Upper lobe of left lung (tissue), 6 donors: ENCODE results near the gene CCL7. TPM values are rescaled to one million over a fixed set of nuclear protein-coding genes. Genes with fewer than 3 reads are reported as not detected.

Experiments used
- ATAC-seq, 2 donors: fragments of 200-7000 bp; cut with Tn5 transposase; one replicate each; pipeline ENCODE4 v1.9.1; 2022; ENCODE audit warnings: mild to moderate bottlenecking in 2 of 2, moderate library complexity in 2 of 2; ENCODE audit not compliant: low FRiP score in 2 of 2
- DNase-seq, 2 donors: peaks; one replicate each; pipeline ENCODE4 v3.0.0-alpha.2; 2019 to 2020
- H3K27ac ChIP-seq, 4 donors: fragments of 200-600 bp; sonication (generic); one replicate each; pipeline ENCODE4 v1.5.1; 2016 to 2019
- H3K27me3 ChIP-seq, 4 donors: fragments of 200-600 bp; sonication (generic); one replicate each; pipeline ENCODE4 v1.5.1; 2017 to 2019
- H3K36me3 ChIP-seq, 4 donors: fragments of 200-600 bp; sonication (generic); one replicate each; pipeline ENCODE4 v1.5.1; 2016 to 2019
- H3K4me1 ChIP-seq, 4 donors: fragments of 200-600 bp; sonication (generic); one replicate each; pipeline ENCODE4 v1.5.1; 2018 to 2019
- H3K4me3 ChIP-seq, 4 donors: fragments of 200-600 bp; sonication (generic); one replicate each; pipeline ENCODE4 v1.5.1; 2017 to 2019; ENCODE audit warnings: mild to moderate bottlenecking in 2 of 4, moderate library complexity in 1 of 4
- H3K9me3 ChIP-seq, 4 donors: fragments of 200-600 bp; sonication (generic); one replicate each; pipeline ENCODE4 v1.5.1; 2018 to 2019
- EP300 ChIP-seq, 4 donors: sonication (generic); formaldehyde crosslinking; IDR thresholded peaks; one replicate each; pipeline ENCODE4 v1.5.1; 2017; ENCODE audit warnings: antibody characterized with exemption in 4 of 4, control low read depth in 2 of 4
- POLR2A ChIP-seq, 4 donors: fragments of 450-650 bp; IDR thresholded peaks; one replicate each; pipeline ENCODE4 v1.5.1; 2016 to 2017; ENCODE audit warnings: antibody characterized with exemption in 4 of 4, mild to moderate bottlenecking in 2 of 4
- POLR2AphosphoS5 ChIP-seq, 2 donors: sonication (generic); formaldehyde crosslinking; IDR thresholded peaks; one replicate each; pipeline ENCODE4 v1.5.1; 2017; ENCODE audit warnings: antibody characterized with exemption in 2 of 2
- WGBS, 2 donors: methylation state at CpG; one replicate each; pipeline ENCODE4 v1.1.5; 2017 to 2018; 5-methylcytosine and 5-hydroxymethylcytosine counted together
- total RNA-seq, 6 donors: library from RNA; depleted of rRNA in 4 of 6; stranded (reverse); fragments of >200 nt in 4 of 6; gene quantifications; one replicate each; pipeline versions ENCODE4 v1.1.0 to v1.2.1, GENCODE V29; 2016 to 2021
- TF ChIP-seq, protein P1 (sequence below), 6 experiments: fragments of 450-650 bp in 4 of 6; fragments of 200-600 bp in 2 of 6; sonication (generic) in 2 of 6; IDR thresholded peaks; one replicate each; pipeline ENCODE4 v1.5.1; 2016 to 2019; ENCODE audit warnings: antibody characterized with exemption in 6 of 6
- donor health status: DM: no; HTN: no; CAD: no; lungs with moderate emphysema.
- donor health status: DM: no; HTN: yes; CAD: no; lungs with severe emphysema.

CCL7 gene
- total RNA-seq, 6 donors from 2014 or later = 0.34 TPM; not detected in 5

DNA sequence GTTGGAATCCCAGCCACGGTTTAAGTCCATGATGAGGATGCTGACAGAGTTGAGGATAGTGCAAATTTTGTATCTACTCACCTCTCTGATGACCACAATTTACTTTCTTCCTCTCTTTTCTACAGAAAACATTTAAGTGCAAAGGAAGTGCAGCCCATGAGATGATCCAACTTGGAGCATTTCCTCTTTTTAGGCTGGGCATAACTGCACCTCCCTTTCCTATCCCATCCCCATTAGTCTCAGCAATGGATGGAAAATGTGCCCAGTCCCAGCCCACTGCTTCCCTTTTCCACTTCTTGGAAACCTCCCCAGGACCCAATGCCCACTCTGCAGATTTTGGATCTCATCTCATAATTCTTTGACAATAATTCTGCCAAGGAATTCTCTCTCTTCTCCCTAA lies 32.6 kb downstream of the CCL7 start:
- ATAC-seq (no peak), DNase-seq (no peak)
- Histone ChIP-seq H3K4me3 (no peak overlapping the region), H3K27ac (no peak overlapping the region), H3K36me3 (no peaks in the 10 kb centered on the region), H3K27me3 (no peaks in the 10 kb centered on the region), H3K9me3 (no peaks in the 10 kb centered on the region), H3K4me1 (peaks cover 3 to 8% (median 7%) of the 10 kb centered on the region in 4 donors)
- TF ChIP-seq, protein P1, sequence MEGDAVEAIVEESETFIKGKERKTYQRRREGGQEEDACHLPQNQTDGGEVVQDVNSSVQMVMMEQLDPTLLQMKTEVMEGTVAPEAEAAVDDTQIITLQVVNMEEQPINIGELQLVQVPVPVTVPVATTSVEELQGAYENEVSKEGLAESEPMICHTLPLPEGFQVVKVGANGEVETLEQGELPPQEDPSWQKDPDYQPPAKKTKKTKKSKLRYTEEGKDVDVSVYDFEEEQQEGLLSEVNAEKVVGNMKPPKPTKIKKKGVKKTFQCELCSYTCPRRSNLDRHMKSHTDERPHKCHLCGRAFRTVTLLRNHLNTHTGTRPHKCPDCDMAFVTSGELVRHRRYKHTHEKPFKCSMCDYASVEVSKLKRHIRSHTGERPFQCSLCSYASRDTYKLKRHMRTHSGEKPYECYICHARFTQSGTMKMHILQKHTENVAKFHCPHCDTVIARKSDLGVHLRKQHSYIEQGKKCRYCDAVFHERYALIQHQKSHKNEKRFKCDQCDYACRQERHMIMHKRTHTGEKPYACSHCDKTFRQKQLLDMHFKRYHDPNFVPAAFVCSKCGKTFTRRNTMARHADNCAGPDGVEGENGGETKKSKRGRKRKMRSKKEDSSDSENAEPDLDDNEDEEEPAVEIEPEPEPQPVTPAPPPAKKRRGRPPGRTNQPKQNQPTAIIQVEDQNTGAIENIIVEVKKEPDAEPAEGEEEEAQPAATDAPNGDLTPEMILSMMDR (IDR thresholded peaks at IDR 0.05) = no peak
- TF ChIP-seq POLR2AphosphoS5 (IDR thresholded peaks at IDR 0.05) (no peak), POLR2A (IDR thresholded peaks at IDR 0.05) (no peak), EP300 (IDR thresholded peaks at IDR 0.05) (no peak)
- 76 to 79% methylated on average over 1 of the region's 1 CpG for WGBS, 2 donors

DNA sequence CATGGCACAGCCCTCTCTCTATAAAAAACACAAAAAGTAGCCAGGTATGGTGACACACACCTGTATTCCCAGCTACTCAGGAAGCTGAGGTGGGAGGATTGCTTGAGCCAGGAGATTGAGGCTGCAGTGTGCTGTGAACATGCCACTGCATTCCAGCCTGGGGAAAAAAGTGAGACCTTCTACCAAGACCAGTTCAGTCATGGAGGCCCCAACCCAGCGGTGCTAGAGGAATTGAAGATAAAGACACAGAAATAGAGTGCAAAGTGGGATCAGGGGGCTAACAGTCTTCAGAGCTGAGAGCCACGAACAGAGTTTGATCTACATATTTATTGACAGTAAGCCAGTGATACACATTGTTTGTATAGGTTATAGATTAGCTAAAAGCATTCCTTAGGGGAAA lies 33.6 kb downstream of the CCL7 start:
- H3K9me3 ChIP-seq = no peaks in the 10 kb centered on the region
- no peak for ATAC-seq
- H3K27me3 ChIP-seq = no peaks in the 10 kb centered on the region
- H3K4me1 ChIP-seq = peaks cover 3 to 11% (median 8%) of the 10 kb centered on the region in 4 donors
- no peak overlapping the region for H3K4me3 ChIP-seq
- H3K36me3 ChIP-seq = no peaks in the 10 kb centered on the region
- no peak overlapping the region for H3K27ac ChIP-seq
- TF ChIP-seq EP300 (IDR thresholded peaks at IDR 0.05) (no peak), POLR2AphosphoS5 (IDR thresholded peaks at IDR 0.05) (no peak), POLR2A (IDR thresholded peaks at IDR 0.05) (no peak)
- TF ChIP-seq, protein P1 (IDR thresholded peaks at IDR 0.05) = no peak
- DNase-seq = no peak
- 61 to 88% methylated on average over 2 of the region's 2 CpGs for WGBS, 2 donors

DNA sequence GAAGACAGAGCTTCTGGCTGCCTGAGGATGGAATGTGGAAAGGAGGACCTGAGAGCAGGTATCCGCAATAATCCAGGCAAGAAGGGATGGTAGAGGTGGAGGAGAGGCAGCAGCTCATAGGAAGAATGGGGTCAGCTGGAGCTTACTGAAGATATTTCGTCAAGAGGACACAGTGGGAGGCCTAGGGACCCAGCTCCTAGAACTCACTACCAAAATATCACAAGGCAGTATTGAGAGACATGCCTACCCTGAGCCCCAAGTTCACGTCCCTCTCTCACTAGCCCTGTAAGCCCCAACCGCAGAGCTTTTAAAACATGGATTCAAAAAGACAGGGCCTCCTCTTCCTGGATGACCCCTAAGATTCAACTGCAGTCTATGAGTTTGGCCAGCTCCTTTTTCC lies 35.0 kb downstream of the CCL7 start:
- WGBS, 2 donors = 83 to 96% methylated on average over 4 of the region's 4 CpGs
- peaks cover 3 to 11% (median 8%) of the 10 kb centered on the region in 4 donors for H3K4me1 ChIP-seq
- no peak for ATAC-seq
- no peaks in the 10 kb centered on the region for H3K27me3 ChIP-seq
- H3K9me3 ChIP-seq = no peaks in the 10 kb centered on the region
- TF ChIP-seq POLR2A (IDR thresholded peaks at IDR 0.05) (no peak), EP300 (IDR thresholded peaks at IDR 0.05) (no peak), POLR2AphosphoS5 (IDR thresholded peaks at IDR 0.05) (no peak)
- TF ChIP-seq, protein P1 (IDR thresholded peaks at IDR 0.05) = no peak
- no peaks in the 10 kb centered on the region for H3K36me3 ChIP-seq
- no peak for DNase-seq
- H3K27ac ChIP-seq = no peak overlapping the region
- H3K4me3 ChIP-seq = no peak overlapping the region

DNA sequence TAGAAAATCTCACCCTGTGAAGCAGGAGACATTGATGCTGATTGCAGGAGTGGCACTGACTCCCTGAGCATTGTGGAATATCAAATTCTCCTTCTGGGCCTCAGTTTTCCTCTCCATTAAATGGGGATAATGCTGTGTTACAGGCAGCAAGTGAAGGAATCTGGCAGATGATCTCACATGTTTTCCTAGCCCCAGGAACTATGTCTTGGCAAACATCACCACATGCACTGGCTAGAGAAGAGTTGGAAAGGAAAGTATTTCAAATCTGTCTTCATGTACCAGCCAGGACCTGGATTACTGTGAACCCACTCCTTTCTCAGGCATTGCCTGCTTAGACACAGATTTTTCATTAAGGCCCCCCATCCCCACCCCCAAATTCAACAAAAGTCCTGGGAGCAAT lies 35.6 kb downstream of the CCL7 start:
- H3K27ac ChIP-seq = no peak overlapping the region
- no peaks in the 10 kb centered on the region for H3K9me3 ChIP-seq
- no peaks in the 10 kb centered on the region for H3K36me3 ChIP-seq
- no peak for ATAC-seq
- TF ChIP-seq POLR2A (IDR thresholded peaks at IDR 0.05) (no peak), EP300 (IDR thresholded peaks at IDR 0.05) (no peak), POLR2AphosphoS5 (IDR thresholded peaks at IDR 0.05) (no peak)
- TF ChIP-seq, protein P1 (IDR thresholded peaks at IDR 0.05) = no peak
- no peak for DNase-seq
- no peaks in the 10 kb centered on the region for H3K27me3 ChIP-seq
- H3K4me3 ChIP-seq = no peak overlapping the region
- peaks cover 3 to 11% (median 8%) of the 10 kb centered on the region in 4 donors for H3K4me1 ChIP-seq

DNA sequence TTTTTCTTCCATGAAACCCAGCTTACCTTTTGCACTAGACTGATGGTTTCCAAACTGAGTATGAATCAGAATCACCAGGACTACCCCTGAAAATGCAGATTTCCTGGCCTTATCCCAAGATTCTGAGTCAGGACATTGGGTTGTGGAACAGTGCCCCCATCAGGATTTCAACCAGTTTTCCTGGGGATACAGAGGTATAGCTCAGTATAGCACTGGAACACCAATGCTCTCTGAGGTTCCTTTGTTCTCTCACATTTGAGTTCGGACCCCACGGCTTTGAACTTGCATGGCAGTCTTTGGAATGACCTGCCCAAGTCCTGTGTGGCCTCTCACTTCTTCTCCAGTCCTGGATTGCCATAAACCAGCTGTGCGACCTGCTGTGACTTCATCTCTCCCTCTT lies 36.4 kb downstream of the CCL7 start:
- H3K9me3 ChIP-seq = no peaks in the 10 kb centered on the region
- no peak overlapping the region for H3K4me3 ChIP-seq
- 69 to 75% methylated on average over 3 of the region's 3 CpGs for WGBS, 2 donors
- peaks cover 3 to 11% (median 8%) of the 10 kb centered on the region in 4 donors for H3K4me1 ChIP-seq
- no peaks in the 10 kb centered on the region for H3K27me3 ChIP-seq
- no peak overlapping the region for H3K27ac ChIP-seq
- TF ChIP-seq EP300 (IDR thresholded peaks at IDR 0.05) = no peak
- TF ChIP-seq, protein P1 (IDR thresholded peaks at IDR 0.05) = peak in 4 of 6 experiments; percentile 19 to 60 (median 53)
- no peaks in the 10 kb centered on the region for H3K36me3 ChIP-seq
- ATAC-seq = peak in 1 of 2 donors; percentile 73
- DNase-seq = no peak
